Thyroid gland (tissue), 4 donors: ENCODE results near the gene CYBA. TPM values are rescaled to one million over a fixed set of nuclear protein-coding genes. Genes with fewer than 3 reads are reported as not detected.

Experiments
- DNase-seq, 2 donors: peaks; one replicate each; pipeline ENCODE4 v3.0.0-alpha.2; 2019
- H3K27ac ChIP-seq, 3 donors: fragments of 200-600 bp; sonication (generic); 1 replicate in 2 of 3; 2 replicates in 1 of 3; pipeline ENCODE4 v1.5.1; 2016 to 2019; ENCODE audit warnings: mild to moderate bottlenecking in 1 of 3, moderate library complexity in 1 of 3
- H3K27me3 ChIP-seq: fragments of 200-600 bp; sonication (generic); one replicate; pipeline ENCODE4 v1.5.1; 2019
- H3K36me3 ChIP-seq, 2 donors: fragments of 200-600 bp; sonication (generic); one replicate each; pipeline ENCODE4 v1.5.1; 2016 to 2019
- H3K4me1 ChIP-seq, 2 donors: fragments of 200-600 bp; sonication (generic); one replicate each; pipeline ENCODE4 v1.5.1; 2017 to 2019
- H3K4me3 ChIP-seq, 3 donors: fragments of 200-600 bp; sonication (generic); replicated peaks in 1 of 3; 1 replicate in 2 of 3; 2 replicates in 1 of 3; pipeline ENCODE4 v1.5.1; 2016; ENCODE audit warnings: mild to moderate bottlenecking in 1 of 3
- H3K9me3 ChIP-seq: fragments of 200-600 bp; sonication (generic); one replicate; pipeline ENCODE4 v1.5.1; 2017
- POLR2A ChIP-seq, 2 donors: fragments of 450-650 bp; IDR thresholded peaks; one replicate each; pipeline ENCODE4 v1.6.1; 2017; ENCODE audit warnings: antibody characterized with exemption in 2 of 2, mild to moderate bottlenecking in 2 of 2, moderate library complexity in 1 of 2
- WGBS, 2 donors: methylation state at CpG; one replicate each; pipeline ENCODE4 v1.1.5; 2017; 5-methylcytosine and 5-hydroxymethylcytosine counted together
- intact Hi-C: fragments of 100-400 bp; cut with DNase I; formaldehyde crosslinking; loops from one replicate; pipeline ENCODE4 v1.15.1; 2023
- total RNA-seq, 4 donors: library from RNA; depleted of rRNA; stranded (reverse); fragments of >200 nt; gene quantifications; one replicate each; pipeline ENCODE4 v1.2.3, GENCODE V29; 2016
- TF ChIP-seq, protein P1 (sequence below), 6 experiments: fragments of 200-600 bp in 3 of 6; fragments of 450-650 bp in 3 of 6; sonication (generic) in 3 of 6; IDR thresholded peaks; one replicate each; pipeline ENCODE4 v1.5.1; 2016 to 2019; ENCODE audit warnings: antibody characterized with exemption in 6 of 6, mild to moderate bottlenecking in 2 of 6, inconsistent platforms in 1 of 6, moderate library complexity in 1 of 6

CYBA gene
- total RNA-seq, 4 donors from 2014 or later: 199 to 475 (median 339) TPM

DNA sequence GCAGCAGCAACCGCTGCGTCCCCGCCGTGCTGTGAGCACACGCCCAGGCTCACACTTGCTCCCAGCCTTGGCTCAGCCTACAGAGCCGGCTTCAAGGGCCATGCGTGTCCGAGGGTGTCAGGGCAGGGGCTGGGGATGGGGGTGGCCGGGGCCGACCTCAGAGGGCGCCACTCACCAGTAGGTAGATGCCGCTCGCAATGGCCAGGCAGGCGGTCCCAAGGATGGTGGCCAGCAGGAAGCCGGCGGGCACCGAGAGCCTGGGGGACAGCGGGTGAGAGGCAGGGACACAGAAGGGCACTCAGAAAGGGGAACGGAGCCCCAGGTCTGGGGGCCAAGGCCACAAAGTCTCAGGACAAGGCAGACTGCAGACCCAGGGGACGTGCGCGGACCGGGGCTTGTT lies 4.9 kb downstream of the CYBA start:
- H3K27ac ChIP-seq: no peak overlapping the region
- DNase-seq: no peak
- peaks cover 7 to 8% of the 10 kb centered on the region in 2 donors for H3K4me1 ChIP-seq
- H3K4me3 ChIP-seq: no peak overlapping the region
- WGBS, 2 donors: 90 to 93% methylated on average over 22 to 23 of the region's 23 CpGs
- no peaks in the 10 kb centered on the region for H3K9me3 ChIP-seq
- TF ChIP-seq, protein P1, sequence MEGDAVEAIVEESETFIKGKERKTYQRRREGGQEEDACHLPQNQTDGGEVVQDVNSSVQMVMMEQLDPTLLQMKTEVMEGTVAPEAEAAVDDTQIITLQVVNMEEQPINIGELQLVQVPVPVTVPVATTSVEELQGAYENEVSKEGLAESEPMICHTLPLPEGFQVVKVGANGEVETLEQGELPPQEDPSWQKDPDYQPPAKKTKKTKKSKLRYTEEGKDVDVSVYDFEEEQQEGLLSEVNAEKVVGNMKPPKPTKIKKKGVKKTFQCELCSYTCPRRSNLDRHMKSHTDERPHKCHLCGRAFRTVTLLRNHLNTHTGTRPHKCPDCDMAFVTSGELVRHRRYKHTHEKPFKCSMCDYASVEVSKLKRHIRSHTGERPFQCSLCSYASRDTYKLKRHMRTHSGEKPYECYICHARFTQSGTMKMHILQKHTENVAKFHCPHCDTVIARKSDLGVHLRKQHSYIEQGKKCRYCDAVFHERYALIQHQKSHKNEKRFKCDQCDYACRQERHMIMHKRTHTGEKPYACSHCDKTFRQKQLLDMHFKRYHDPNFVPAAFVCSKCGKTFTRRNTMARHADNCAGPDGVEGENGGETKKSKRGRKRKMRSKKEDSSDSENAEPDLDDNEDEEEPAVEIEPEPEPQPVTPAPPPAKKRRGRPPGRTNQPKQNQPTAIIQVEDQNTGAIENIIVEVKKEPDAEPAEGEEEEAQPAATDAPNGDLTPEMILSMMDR (IDR thresholded peaks at IDR 0.05): no peak
- TF ChIP-seq POLR2A (IDR thresholded peaks at IDR 0.05): no peak
- H3K27me3 ChIP-seq: no peaks in the 10 kb centered on the region
- intact Hi-C loops: no loop called here
- no peaks in the 10 kb centered on the region for H3K36me3 ChIP-seq

DNA sequence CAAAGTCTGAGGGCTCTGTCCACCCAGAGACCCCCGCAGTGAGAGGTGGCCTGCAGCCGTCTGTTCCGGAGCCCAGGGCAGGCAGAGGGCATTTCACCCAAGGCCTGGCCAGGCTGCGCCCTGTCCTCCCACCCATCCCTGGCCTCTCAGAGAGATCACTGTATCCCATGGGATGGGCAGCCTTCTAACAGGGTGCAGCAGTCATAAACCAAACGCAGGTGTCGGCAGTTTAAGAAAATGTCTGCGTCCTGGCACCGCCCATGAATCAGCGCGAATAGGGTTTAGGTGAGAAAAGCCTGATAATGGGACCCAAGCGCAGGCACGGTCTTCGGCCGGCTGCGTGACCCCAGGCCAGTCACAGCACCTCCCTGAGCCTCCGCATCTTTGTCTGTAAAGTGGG lies 5.4 kb downstream of the CYBA start:
- Histone ChIP-seq H3K9me3 (no peaks in the 10 kb centered on the region), H3K36me3 (no peaks in the 10 kb centered on the region), H3K4me1 (peaks cover 6 to 7% of the 10 kb centered on the region in 2 donors), H3K4me3 (no peak overlapping the region), H3K27ac (no peak overlapping the region), H3K27me3 (no peaks in the 10 kb centered on the region)
- TF ChIP-seq POLR2A (IDR thresholded peaks at IDR 0.05): no peak
- TF ChIP-seq, protein P1 (IDR thresholded peaks at IDR 0.05): no peak
- WGBS, 2 donors: 94 to 96% methylated on average over 13 to 16 of the region's 16 CpGs
- intact Hi-C loops: no loop called here
- DNase-seq: no peak

DNA sequence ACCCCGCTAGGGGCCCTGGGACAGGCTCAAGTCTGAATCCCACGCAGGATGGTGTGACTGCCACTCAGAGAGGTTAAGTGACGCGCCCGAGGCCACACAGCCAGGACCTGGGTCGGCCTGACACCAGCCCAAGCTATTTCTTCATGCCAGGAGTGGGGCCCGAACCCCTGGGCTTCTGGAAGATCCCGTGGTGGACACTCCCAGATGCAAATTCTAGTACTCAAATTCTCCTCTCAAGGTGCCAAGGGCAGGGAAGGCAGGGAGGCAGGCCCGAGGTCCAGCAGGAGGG lies 7.3 kb downstream of the CYBA start:
- intact Hi-C loops: no loop called here
- Histone ChIP-seq H3K27ac (no peak overlapping the region), H3K9me3 (no peaks in the 10 kb centered on the region), H3K4me3 (no peak overlapping the region), H3K4me1 (peaks cover 0 to 9% of the 10 kb centered on the region in 2 donors), H3K36me3 (no peaks in the 10 kb centered on the region), H3K27me3 (no peaks in the 10 kb centered on the region)
- 80% methylated on average over 1 of the region's 9 CpGs; no CpG with 5 or more reads in 1 of the 2 donors for WGBS, 2 donors
- TF ChIP-seq POLR2A (IDR thresholded peaks at IDR 0.05): no peak
- DNase-seq: no peak

DNA sequence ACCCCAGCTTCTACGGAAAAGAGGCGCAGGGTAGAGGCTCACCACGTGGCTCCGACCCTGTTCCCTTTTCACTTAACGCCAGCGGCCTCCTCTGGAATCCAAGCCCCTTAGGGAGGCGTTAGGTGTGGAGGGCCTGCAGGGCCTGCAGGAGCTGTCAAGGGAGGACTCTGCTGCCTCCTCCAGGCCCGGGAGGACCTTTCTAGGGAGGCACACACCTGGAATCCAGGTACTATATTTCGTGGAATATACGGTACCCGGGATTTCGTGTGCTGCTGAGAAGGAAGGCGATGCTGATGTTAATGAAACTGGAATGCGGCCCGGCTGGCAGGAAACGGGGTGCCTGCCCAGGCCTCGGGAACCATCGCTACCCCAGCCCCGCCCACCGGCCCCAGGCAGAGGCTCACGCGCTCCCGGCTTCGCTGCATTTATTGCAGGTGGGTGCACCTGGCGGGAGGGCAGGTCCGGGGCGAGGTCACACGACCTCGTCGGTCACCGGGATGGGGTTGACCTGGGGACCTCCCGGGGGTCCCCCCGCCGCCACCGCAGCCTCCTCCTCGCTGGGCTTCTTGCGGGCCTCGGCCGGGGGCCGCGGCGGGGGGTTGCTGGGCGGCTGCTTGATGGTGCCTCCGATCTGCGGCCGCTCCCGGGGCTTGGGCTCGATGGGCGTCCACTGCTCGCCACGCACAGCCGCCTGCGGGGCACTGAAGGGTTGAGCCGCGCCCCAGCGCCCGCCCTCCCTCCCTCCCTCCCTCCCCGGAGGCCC lies 7.8 kb downstream of the CYBA start:
- intact Hi-C loops: no loop called here
- H3K4me3 ChIP-seq: no peak overlapping the region
- peaks cover 0 to 9% of the 10 kb centered on the region in 2 donors for H3K4me1 ChIP-seq
- no peaks in the 10 kb centered on the region for H3K36me3 ChIP-seq
- no peak for DNase-seq
- 88 to 92% methylated on average over 30 to 44 of the region's 58 CpGs for WGBS, 2 donors
- TF ChIP-seq, protein P1 (IDR thresholded peaks at IDR 0.05): no peak
- no peak for TF ChIP-seq POLR2A (IDR thresholded peaks at IDR 0.05)
- no peaks in the 10 kb centered on the region for H3K9me3 ChIP-seq
- H3K27me3 ChIP-seq: no peaks in the 10 kb centered on the region
- no peak overlapping the region for H3K27ac ChIP-seq

DNA sequence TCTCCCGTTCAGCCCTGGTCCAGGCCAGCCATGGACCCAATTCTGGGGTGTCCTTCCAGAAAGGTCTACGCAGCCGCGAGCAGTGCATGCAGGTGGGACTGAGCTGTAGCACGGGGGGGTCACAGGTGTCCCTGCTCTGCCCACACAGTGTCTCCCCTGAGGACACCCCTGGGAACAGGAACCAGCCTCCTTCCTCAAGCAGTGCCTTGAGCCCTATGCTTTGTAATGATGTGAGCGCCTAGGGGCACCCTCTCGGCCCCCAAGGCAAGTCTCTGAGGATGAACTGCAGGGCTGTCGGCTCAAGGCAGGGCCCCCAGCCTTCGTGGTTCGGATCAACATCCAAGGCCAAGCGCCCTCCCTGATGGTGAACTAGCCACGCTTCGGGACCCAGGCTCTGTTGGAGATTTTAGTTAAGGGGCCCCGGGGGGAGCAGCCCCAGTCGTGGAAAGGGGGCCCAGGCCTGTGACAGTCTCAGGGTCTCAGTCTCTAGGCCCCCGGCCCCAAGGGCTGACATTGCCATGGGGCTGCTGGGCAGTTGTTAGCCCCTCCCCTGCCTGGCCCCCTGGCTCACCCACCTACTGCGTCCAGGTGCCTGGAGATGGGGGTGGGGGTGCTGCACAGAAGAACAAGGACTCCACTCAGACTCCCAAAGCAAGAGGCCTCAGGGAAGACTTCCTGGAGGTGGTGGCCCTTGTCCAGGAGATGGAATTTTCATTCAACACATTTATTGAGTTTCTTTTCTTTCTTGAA lies 10.2 kb downstream of the CYBA start:
- 59 to 74% methylated on average over 8 of the region's 17 CpGs for WGBS, 2 donors

More for the DNA sequence above, 10.2 kb downstream of the CYBA start:
- H3K4me3 ChIP-seq: no peak overlapping the region
- no peak for TF ChIP-seq POLR2A (IDR thresholded peaks at IDR 0.05)
- TF ChIP-seq, protein P1 (IDR thresholded peaks at IDR 0.05): no peak
- intact Hi-C loops: no loop called here
- H3K36me3 ChIP-seq: no peaks in the 10 kb centered on the region
- no peaks in the 10 kb centered on the region for H3K27me3 ChIP-seq
- DNase-seq: no peak
- no peak overlapping the region for H3K27ac ChIP-seq
- H3K4me1 ChIP-seq: peaks cover 0 to 9% of the 10 kb centered on the region in 2 donors
- no peaks in the 10 kb centered on the region for H3K9me3 ChIP-seq
